Inflammatory macrophage treated with lipopolysaccharide for 4 hours (primary cell): ENCODE results near the gene GDF10.

ENCODE experiments used
- DNase-seq: peaks from one replicate; pipeline ENCODE4 v3.0.0-alpha.2; 2020

GDF10 gene

DNA sequence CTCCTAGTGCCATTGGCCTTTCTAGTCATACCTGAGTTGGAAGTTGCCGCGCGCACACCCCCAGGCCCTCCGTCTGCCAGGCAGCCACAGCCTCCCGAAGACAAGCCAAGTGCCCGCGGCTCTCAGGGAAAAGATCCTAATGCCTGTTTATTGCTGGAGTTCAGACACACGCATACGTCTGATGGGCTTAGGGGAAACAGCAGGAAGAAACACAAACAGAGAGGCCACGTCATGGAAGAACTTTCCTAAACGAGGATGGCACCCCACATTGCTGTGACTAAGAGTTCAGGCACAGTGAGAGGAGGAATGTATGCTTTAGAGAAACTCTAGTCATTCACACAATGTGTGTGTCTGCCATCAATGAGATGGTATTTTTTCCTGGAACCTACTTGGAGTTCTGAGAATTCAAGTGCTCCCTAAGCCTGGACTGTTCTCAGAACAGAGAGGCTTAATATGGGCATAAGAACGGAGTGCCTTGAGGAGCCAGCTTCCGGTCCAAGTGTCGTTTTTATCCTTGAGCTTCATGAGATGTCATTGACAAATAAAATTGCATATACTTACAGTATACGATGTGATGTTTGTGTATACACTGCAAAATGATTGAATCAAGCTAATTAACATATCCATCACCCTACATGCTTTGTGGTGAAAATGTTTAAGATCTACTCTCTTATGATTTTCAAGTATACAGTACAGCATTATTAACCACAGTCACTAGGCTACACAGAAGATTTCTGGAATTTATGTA is 36.6 kb downstream of the GDF10 start:
- no peak for DNase-seq

DNA sequence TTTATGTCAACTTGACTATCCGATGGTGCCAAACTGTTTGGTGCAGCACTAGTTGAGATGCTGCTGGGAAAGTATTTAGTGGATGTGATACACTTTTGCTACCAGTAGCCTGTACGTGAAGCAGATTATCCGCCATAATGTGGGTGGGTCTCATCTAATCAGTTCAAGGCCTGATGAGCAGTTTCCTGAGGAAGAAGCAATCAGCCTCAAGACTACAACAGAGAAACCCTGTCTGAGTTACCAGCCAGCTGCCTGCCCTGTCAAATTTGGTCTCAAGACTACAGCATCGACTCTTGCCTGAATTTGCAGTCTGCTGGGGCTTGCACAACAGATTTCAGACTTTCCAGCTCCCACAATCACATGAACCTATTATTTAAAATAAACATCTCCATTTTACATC is 37.3 kb downstream of the GDF10 start:
- no peak for DNase-seq

DNA sequence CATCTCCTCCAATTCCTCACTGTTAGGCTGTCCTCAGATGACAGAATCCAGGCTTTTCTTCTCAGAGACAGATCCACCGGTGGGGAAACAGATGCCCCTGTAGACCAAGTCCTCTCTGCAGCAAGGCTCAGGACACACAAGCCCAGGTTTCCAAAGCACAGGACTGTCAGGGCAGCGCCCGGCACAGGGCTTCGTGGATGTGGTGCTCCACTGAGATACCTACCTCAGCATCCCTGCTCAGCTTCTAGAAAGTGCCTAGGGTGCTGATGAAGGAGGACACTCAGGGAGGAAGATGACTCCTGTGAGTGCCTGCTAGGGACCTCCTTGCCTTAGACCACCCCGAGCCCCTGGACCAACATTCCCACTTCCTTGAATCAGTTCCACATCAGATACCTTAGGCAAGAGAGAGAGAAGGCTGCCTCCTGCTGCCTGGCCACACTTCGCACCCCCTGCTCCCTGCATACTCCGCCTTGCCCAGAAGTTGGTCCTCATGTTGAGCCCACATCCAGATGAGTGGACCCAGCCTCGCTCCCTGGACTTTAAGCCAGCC is 39.3 kb downstream of the GDF10 start:
- DNase-seq, result no peak

DNA sequence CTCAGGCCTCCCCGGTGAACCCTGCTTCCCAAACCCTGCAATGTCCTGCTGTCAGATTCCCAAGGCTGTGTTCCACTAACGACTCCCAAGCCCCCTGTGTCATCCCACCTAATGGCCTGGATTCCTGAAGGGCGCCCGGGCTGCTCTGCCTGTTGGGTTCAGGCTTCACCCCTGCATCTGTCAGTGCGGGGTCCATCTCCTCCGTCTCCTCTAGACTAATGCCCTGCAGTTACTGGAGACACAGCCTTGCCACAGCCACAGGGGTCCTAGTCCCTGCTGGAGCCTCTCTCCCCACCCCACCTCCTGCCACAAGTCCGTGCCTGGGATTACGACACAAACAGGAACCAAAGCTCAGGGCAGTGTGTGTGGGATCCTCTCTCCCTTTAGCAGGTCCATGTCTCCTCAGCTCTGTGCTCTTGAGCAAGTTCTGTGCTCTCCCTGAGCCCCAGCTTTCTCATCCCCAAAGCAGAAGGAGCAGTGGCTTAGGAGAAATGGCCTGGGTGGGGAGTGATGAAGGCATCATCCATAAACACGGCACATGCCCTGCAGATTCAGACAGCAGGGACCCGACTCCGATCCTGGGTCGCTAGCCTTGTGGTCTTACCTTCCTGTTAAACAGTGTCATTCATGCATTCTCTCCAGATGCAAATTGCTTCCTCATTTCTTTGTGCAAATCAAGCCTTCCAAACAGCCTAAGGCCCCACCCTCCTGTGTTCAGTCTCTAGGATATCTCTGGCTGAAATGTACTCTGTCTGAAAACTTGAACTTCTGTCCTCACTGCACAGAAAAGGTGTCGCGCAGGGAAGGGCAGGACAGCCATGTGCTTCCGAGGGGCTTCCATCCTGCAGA is 40.0 kb downstream of the GDF10 start:
- DNase-seq, result peak; percentile 13

DNA sequence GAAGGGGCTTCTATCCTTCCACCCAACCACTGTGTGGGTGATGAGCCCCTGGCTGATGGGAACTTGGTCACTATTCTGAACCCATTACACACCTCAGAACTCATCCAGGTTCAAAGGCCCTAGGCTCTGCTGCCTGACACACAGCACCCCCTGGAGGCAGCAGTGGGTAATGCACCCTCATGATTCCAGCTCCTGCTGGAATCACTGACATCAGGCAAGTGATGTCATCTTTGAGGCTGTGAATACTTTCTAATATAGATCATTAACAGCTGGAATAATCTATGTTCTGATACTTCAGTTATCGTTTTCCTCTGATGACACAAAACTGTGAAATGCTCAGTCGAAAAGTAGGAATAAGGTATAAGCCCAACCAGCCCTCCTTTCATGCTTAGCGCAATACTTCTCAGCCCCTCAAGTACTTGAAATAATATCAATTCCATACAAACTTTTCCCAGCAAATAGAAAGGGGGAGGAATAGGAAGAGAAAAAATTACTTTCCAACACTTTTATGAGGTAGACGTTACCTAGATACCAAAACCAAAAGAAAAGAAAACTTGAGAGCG is 40.7 kb downstream of the GDF10 start:
- DNase-seq, result peak; percentile 45

DNA sequence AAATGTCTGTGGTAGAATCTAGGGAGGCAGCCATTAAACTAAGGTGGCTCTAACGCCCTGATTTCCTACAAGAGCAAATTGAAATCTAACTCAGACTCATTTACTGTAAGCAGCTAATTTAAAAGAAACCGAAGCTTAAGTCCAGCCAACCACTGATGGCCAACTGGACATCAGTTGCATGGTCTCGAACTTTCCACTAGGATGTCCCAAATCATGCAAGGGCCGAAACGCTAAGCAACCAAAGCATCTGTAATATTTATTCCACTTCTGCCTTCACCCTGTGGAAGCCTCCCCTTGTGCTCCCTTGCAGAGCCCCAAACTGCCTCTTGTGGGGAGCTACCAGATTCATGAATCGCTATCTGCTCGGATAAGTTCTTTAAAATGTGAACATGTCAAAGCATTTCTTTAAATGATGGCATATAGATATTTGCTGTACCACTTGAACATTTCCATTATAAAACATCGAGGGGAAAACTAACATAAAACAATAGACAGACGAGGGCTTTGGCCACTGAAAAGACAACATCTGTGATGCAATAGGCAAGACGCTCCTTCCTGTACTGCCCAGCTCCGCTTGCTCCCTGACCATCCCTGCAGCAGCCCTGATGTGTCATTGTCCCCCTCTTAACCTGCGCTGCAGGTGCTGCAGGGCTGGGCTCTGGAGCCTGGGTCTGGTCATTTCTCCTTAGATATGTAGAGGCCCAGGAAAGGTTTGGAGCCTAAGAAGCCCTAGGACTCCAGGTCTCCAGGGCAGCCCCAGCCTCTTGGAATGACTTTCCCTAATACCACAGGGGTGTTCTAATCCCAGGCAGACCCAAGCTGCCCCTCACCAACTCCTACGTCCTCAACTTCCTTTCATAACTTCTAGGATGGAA is 45.2 kb downstream of the GDF10 start:
- DNase-seq, result no peak

DNA sequence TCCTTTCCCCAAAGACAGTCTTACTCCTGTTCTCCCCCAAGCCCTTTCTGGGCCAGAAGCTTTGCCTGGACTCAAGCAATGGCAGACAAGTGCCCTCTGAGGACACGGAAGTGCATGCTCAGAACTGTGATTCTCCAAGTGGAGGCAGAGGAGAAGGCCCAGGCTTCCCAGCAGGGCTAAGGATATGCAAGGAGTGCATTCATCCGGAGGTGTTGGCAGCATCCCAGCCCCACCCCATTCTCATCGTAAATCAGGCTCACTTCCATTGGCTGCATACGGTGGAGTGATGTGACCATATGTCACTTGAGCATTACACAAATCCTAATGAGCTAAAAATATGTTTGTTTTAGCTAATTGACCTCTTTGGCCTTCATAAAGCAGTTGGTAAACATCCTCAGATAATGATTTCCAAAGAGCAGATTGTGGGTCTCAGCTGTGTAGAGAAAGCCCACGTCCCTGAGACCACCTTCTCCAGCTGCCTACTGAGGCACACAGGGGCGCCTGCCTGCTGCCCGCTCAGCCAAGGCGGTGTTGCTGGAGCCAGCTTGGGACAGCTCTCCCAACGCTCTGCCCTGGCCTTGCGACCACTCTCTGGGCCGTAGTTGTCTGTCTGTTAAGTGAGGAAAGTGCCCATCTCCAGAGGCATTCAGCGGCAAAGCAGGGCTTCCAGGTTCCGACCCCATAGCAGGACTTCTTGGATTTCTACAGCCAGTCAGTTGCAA is 46.7 kb downstream of the GDF10 start:
- DNase-seq, result no peak

DNA sequence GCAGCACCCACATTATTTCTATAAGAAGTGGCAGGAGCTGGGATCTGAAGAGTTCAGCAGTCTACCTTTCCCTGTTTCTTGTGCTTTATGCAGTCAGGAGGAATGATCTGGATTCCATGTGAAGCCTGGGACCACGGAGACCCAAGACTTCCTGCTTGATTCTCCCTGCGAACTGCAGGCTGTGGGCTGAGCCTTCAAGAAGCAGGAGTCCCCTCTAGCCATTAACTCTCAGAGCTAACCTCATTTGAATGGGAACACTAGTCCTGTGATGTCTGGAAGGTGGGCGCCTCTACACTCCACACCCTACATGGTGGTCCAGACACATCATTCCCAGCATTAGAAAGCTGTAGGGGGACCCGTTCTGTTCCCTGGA is 47.3 kb downstream of the GDF10 start:
- no peak for DNase-seq

DNA sequence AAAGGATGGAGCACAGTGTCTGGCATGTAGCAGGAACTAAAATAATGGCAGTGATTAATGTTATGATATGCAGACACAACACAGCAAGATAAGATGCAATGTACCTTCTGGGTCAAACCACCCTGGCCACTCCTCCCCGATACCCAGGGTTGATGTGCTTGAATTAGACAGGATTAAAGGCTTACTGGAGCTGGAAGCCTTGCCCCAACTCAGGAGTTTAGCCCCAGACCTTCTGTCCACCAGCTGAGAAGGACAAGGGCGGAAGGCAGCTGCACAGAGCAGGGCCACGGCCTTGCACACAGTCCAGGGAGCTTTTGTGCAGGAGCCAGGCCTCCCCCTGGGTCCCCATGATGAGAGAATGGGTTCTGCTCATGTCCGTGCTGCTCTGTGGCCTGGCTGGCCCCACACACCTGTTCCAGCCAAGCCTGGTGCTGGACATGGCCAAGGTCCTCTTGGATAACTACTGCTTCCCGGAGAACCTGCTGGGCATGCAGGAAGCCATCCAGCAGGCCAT is 48.2 kb downstream of the GDF10 start, which contains the start of gene RBP3:
Gene RBP3, plus strand, starts transcription at position 226 of the 514 bp plus-strand sequence. Its CDS starts 122 bp downstream, at position 348.
- DNase-seq, result no peak

DNA sequence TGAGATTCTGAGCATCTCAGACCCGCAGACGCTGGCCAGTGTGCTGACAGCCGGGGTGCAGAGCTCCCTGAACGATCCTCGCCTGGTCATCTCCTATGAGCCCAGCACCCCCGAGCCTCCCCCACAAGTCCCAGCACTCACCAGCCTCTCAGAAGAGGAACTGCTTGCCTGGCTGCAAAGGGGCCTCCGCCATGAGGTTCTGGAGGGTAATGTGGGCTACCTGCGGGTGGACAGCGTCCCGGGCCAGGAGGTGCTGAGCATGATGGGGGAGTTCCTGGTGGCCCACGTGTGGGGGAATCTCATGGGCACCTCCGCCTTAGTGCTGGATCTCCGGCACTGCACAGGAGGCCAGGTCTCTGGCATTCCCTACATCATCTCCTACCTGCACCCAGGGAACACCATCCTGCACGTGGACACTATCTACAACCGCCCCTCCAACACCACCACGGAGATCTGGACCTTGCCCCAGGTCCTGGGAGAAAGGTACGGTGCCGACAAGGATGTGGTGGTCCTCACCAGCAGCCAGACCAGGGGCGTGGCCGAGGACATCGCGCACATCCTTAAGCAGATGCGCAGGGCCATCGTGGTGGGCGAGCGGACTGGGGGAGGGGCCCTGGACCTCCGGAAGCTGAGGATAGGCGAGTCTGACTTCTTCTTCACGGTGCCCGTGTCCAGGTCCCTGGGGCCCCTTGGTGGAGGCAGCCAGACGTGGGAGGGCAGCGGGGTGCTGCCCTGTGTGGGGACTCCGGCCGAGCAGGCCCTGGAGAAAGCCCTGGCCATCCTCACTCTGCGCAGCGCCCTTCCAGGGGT is 48.9 kb downstream of the GDF10 start:
- no peak for DNase-seq

DNA sequence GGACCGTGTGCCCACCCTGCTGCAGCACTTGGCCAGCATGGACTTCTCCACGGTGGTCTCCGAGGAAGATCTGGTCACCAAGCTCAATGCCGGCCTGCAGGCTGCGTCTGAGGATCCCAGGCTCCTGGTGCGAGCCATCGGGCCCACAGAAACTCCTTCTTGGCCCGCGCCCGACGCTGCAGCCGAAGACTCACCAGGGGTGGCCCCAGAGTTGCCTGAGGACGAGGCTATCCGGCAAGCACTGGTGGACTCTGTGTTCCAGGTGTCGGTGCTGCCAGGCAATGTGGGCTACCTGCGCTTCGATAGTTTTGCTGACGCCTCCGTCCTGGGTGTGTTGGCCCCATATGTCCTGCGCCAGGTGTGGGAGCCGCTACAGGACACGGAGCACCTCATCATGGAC is 49.5 kb downstream of the GDF10 start:
- DNase-seq, result no peak

DNA sequence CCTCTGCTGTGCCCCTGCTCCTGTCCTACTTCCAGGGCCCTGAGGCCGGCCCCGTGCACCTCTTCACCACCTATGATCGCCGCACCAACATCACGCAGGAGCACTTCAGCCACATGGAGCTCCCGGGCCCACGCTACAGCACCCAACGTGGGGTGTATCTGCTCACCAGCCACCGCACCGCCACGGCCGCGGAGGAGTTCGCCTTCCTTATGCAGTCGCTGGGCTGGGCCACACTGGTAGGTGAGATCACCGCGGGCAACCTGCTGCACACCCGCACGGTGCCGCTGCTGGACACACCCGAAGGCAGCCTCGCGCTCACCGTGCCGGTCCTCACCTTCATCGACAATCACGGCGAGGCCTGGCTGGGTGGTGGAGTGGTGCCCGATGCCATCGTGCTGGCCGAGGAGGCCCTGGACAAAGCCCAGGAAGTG is 50.0 kb downstream of the GDF10 start:
- no peak for DNase-seq

DNA sequence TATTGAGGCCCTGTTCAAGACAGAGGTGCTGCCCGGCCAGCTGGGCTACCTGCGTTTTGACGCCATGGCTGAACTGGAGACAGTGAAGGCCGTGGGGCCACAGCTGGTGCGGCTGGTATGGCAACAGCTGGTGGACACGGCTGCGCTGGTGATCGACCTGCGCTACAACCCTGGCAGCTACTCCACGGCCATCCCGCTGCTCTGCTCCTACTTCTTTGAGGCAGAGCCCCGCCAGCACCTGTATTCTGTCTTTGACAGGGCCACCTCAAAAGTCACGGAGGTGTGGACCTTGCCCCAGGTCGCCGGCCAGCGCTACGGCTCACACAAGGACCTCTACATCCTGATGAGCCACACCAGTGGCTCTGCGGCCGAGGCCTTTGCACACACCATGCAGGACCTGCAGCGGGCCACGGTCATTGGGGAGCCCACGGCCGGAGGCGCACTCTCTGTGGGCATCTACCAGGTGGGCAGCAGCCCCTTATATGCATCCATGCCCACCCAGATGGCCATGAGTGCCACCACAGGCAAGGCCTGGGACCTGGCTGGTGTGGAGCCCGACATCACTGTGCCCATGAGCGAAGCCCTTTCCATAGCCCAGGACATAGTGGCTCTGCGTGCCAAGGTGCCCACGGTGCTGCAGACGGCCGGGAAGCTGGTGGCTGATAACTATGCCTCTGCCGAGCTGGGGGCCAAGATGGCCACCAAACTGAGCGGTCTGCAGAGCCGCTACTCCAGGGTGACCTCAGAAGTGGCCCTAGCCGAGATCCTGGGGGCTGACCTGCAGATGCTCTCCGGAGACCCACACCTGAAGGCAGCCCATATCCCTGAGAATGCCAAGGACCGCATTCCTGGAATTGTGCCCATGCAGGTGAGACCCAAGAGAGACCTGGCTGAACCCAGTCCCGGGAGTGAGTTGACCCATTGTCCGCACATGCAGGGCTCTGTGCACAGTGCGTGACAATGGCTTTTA is 51.0 kb downstream of the GDF10 start:
- no peak for DNase-seq

DNA sequence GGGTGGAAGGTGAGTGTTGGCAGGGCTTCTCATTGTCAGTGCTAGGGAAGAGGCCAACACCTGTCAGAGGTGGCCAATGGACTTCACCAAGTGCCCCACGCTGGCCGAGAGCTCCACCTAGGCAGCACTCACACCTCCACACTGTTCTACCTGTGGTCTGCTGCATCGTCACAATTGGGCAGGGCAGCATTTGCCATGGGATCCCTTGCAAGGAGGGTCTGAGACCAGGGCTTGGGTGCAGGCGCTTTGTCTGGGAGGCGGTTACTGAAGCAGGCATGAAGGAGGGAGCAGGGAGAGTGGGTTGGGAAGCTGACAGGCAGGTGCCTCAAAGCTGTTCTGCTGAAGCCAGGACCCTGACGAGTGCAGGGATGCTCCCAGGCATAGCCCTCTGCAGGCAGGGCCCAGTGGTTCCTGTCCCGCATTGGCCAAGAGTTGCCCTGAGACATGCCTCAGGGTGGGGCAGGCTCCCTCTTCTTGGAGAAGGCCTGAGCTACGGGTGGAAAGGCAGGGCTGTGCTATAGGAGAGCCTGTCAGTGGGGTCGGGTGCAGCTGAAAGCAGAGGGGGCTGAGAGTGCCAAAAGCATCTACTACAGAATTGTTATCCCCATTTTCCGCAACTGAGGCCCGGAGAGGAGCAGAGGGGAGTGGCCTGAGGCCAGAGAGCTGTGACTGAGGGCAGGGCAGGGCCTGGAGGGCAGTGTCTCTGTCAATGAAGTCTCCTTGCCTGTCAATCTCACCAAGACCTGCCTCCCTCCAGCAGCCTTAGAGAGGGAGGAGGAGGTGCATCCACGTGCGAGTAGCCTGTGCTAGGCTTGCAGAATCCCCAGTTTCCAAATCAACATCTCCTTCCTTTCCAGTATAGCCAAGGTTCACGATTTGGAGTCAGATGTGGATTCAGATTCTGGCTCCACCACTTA is 52.2 kb downstream of the GDF10 start:
- no peak for DNase-seq

DNA sequence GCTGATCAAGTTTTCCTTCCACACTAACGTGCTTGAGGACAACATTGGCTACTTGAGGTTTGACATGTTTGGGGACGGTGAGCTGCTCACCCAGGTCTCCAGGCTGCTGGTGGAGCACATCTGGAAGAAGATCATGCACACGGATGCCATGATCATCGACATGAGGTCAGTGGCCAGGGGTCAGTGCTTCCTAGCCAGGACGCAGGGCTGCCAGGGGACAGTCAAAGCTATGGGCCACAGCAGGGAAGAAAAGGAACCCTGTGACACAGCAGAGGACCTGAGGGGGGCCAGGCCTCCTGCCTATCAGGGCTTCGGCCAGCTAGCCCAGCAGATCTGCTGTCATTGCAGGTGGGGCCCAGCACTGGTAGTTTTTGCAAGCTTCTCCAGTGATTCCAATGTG is 53.4 kb downstream of the GDF10 start:
- no peak for DNase-seq

DNA sequence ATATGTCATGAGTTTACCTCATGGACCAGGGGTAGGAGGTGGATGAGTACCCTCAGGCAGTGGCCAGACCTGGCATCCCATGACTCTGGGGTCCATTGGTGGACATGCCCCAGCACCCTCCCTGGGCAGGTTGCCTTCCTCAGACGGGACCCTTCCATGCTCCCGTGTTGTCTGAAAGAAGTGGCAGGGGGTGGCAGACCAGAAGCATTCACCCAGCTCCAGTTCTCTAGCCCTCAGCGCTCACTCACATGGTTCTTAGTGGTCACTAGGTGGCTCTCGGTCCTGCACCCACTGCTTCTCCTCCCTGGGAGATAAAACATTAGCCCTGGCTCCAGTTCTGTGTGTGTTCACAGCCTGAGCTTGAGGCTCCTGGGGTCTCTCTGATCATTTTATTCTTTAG is 54.2 kb downstream of the GDF10 start:
- DNase-seq, result no peak

DNA sequence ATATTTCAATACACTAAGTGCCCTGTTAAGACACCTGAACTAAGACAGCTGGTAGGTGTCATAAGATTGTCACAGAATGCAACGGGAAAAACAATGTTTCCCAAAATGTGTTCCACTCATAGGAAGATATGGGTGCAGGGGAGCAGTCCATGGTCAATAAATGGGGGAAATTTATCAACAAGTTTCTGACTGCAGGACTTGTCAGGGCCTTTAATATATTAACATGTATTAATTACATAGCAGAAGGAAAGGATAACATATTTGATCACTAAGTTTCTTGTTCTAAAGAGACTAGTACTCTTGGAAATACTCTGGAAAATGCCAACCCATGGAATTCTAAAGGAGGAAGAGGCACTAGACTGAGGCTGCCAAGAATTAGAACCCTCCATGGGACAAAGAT is 54.9 kb downstream of the GDF10 start:
- DNase-seq, result no peak

DNA sequence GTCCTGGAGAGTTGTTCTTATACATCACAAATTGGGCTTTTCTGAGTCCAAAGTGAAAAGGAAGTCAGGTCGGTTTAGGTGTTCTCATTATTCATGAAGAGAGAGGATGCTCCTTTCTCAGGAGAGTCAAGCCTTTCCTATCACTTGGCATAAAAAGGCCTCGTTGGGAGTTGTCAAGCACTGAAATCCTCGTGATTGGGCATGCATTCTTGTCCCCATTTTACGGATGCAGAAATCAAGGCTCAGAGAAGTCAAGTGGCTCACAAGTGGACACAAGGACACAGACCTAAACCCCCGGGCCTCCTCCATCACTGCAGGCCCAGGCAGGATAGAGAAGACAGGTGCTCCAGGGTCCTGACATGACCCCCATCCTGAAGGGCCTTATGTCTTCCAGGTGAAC is 56.7 kb downstream of the GDF10 start:
- DNase-seq, result no peak
